GM23338 (cell line): ENCODE data around the gene SLC28A1. TPM values are rescaled to one million over a fixed set of nuclear protein-coding genes. Genes with fewer than 3 reads are reported as not detected.

Source experiments
- ATAC-seq: fragments of 200-7000 bp; cut with Tn5 transposase; 3 replicates; pipeline ENCODE4 v1.9.1; 2020
- DNase-seq: peaks from one replicate; pipeline ENCODE4 v3.0.0-alpha.2; 2015; ENCODE audit warnings: low spot score
- H2AFZ ChIP-seq: fragments of 200-600 bp; sonication (generic); 2 replicates; pipeline ENCODE4 v1.8.0; 2016; ENCODE audit warnings: antibody characterized with exemption, mild to moderate bottlenecking, moderate library complexity
- H3F3A ChIP-seq: fragments of 200-600 bp; sonication (generic); replicated peaks from 2 replicates; pipeline ENCODE4 v1.8.0; 2017; ENCODE audit warnings: antibody characterized with exemption, mixed run types, low read depth
- H3K27ac ChIP-seq: fragments of 200-600 bp; sonication (generic); 2 replicates; pipeline ENCODE4 v1.6.1; 2016; ENCODE audit warnings: low read depth
- H3K27me3 ChIP-seq: fragments of 200-600 bp; sonication (generic); 2 replicates; pipeline ENCODE4 v1.8.0; 2016; ENCODE audit warnings: mild to moderate bottlenecking, mixed run types, moderate library complexity; ENCODE audit not compliant: insufficient read depth
- H3K36me3 ChIP-seq: fragments of 200-600 bp; sonication (generic); 2 replicates; pipeline ENCODE4 v1.8.0; 2016; ENCODE audit warnings: mild to moderate bottlenecking; ENCODE audit not compliant: insufficient read depth
- H3K4me1 ChIP-seq: fragments of 200-600 bp; sonication (generic); 2 replicates; pipeline ENCODE4 v1.8.0; 2016; ENCODE audit warnings: mild to moderate bottlenecking, moderate library complexity; ENCODE audit not compliant: insufficient read depth
- H3K4me2 ChIP-seq: fragments of 200-600 bp; sonication (generic); 2 replicates; pipeline ENCODE4 v1.7.1; 2017; ENCODE audit warnings: mixed run types
- H3K4me3 ChIP-seq: fragments of 200-600 bp; sonication (generic); 2 replicates; pipeline ENCODE4 v1.6.1; 2016; ENCODE audit warnings: mixed run types
- H3K79me2 ChIP-seq: fragments of 200-600 bp; sonication (generic); replicated peaks from 2 replicates; pipeline ENCODE4 v1.8.0; 2017; ENCODE audit warnings: mild to moderate bottlenecking; ENCODE audit not compliant: insufficient read depth
- H3K9me2 ChIP-seq: fragments of 200-600 bp; sonication (generic); 2 replicates; pipeline ENCODE4 v1.8.0; 2017; ENCODE audit not compliant: insufficient read depth
- H4K20me1 ChIP-seq: fragments of 200-600 bp; sonication (generic); replicated peaks from 2 replicates; pipeline ENCODE4 v1.8.0; 2017; ENCODE audit warnings: mild to moderate bottlenecking; ENCODE audit not compliant: insufficient read depth
- H3K27ac Mint-ChIP-seq: 2 replicates; pipeline ENCODE4 v1.8.0; 2020; ENCODE audit warnings: inconsistent platforms, mild to moderate bottlenecking, moderate library complexity, mixed read lengths
- H3K27me3 Mint-ChIP-seq: 3 replicates; pipeline ENCODE4 v1.8.0; 2022; ENCODE audit warnings: low read depth, mild to moderate bottlenecking, moderate library complexity, mixed read lengths, inconsistent platforms; ENCODE audit not compliant: insufficient read depth, poor library complexity
- H3K36me3 Mint-ChIP-seq: 3 replicates; pipeline ENCODE4 v1.8.0; 2021; ENCODE audit warnings: low read depth, mild to moderate bottlenecking, inconsistent platforms, moderate library complexity, mixed read lengths
- H3K4me1 Mint-ChIP-seq: 3 replicates; pipeline ENCODE4 v1.8.0; 2020; ENCODE audit warnings: mild to moderate bottlenecking, inconsistent platforms, mixed read lengths
- H3K4me3 Mint-ChIP-seq: 3 replicates; pipeline ENCODE4 v1.8.0; 2021; ENCODE audit warnings: moderate library complexity, mild to moderate bottlenecking, inconsistent platforms, mixed read lengths
- H3K9me3 Mint-ChIP-seq: 3 replicates; pipeline ENCODE4 v1.8.0; 2020; ENCODE audit warnings: moderate library complexity, mild to moderate bottlenecking, inconsistent platforms, mixed read lengths
- CREB1 ChIP-seq: fragments of 250-450 bp; sonication (Bioruptor Pico); IDR thresholded peaks from 2 replicates; pipeline ENCODE4 v1.5.0; 2020; ENCODE audit warnings: low read depth, mild to moderate bottlenecking, moderate library complexity
- EZH2 ChIP-seq: fragments of 200-600 bp; sonication (generic); IDR thresholded peaks from one replicate; pipeline ENCODE4 v1.8.0; 2017; ENCODE audit warnings: antibody characterized with exemption, mild to moderate bottlenecking, low read depth; ENCODE audit not compliant: unreplicated experiment
- POLR2AphosphoS5 ChIP-seq: IDR thresholded peaks from 2 replicates; pipeline ENCODE4 v1.6.1; 2016; ENCODE audit warnings: antibody characterized with exemption, low read depth
- REST ChIP-seq: IDR thresholded peaks from one replicate; pipeline ENCODE4 v1.6.1; 2018; ENCODE audit warnings: antibody characterized with exemption; ENCODE audit not compliant: unreplicated experiment
- STAT1 ChIP-seq: IDR thresholded peaks from one replicate; pipeline ENCODE4 v1.6.1; 2016; ENCODE audit warnings: antibody characterized with exemption; ENCODE audit not compliant: unreplicated experiment
- ZNF114 ChIP-seq: fragments of 250-450 bp; sonication (Bioruptor Pico); IDR thresholded peaks from 2 replicates; pipeline ENCODE4 v1.5.0; 2020; ENCODE audit warnings: mild to moderate bottlenecking, moderate library complexity
- ZNF331 ChIP-seq: fragments of 250-450 bp; sonication (Bioruptor Pico); IDR thresholded peaks from 2 replicates; pipeline ENCODE4 v1.5.0; 2020; ENCODE audit warnings: low read depth, mild to moderate bottlenecking, moderate library complexity
- polyA plus RNA-seq: library from polyadenylated mRNA; unstranded; fragments of >200 nt; fragmentation: Nextera tagmentation; extraction: Ambion mirVana; gene quantifications from 2 replicates; pipeline ENCODE4 v1.2.1, GENCODE V29; 2016
- total RNA-seq: library from RNA; depleted of rRNA; stranded (reverse); fragments of >200 nt; shearing (Covaris generic); gene quantifications from 2 replicates; pipeline ENCODE4 v1.2.3, GENCODE V29; 2014
- TF ChIP-seq, protein P1 (sequence below), 2 experiments: fragments of 200-600 bp in 1 of 2; sonication (generic) in 1 of 2; conservative IDR thresholded peaks; 2 replicates each; pipeline versions ENCODE4 v1.5.1 to v1.6.1; 2016 to 2017; ENCODE audit warnings: antibody characterized with exemption in 2 of 2, low read depth in 2 of 2, mild to moderate bottlenecking in 2 of 2, moderate library complexity in 1 of 2

The SLC28A1 gene
- total and polyA plus RNA-seq, 2 experiments from 2014 or later: not detected

GRCh38 chr15:84880822-84881519 is 3.5 kb upstream of the SLC28A1 start:
- Histone ChIP-seq H3K79me2 (no peaks in the 10 kb centered on the region), H3K4me2 (no peak overlapping the region), H3K4me3 (no peak overlapping the region), H3F3A (no peaks in the 10 kb centered on the region), H2AFZ (no peak overlapping the region), H3K4me1 (no peaks in the 10 kb centered on the region; the same call in 1 of the 2 replicates), H3K27ac (no peak overlapping the region), H4K20me1 (no peaks in the 10 kb centered on the region), H3K9me2 (no peaks in the 10 kb centered on the region), H3K36me3 (no peaks in the 10 kb centered on the region), H3K27me3 (no peaks in the 10 kb centered on the region)
- no peaks in the 10 kb centered on the region for H3K9me3 Mint-ChIP-seq
- TF ChIP-seq EZH2: no peak
- TF ChIP-seq ZNF114: no peak
- no peak for TF ChIP-seq POLR2AphosphoS5
- TF ChIP-seq CREB1: no peak
- no peak for TF ChIP-seq ZNF331 (CRISPR knock-in tag)
- TF ChIP-seq, protein P1, sequence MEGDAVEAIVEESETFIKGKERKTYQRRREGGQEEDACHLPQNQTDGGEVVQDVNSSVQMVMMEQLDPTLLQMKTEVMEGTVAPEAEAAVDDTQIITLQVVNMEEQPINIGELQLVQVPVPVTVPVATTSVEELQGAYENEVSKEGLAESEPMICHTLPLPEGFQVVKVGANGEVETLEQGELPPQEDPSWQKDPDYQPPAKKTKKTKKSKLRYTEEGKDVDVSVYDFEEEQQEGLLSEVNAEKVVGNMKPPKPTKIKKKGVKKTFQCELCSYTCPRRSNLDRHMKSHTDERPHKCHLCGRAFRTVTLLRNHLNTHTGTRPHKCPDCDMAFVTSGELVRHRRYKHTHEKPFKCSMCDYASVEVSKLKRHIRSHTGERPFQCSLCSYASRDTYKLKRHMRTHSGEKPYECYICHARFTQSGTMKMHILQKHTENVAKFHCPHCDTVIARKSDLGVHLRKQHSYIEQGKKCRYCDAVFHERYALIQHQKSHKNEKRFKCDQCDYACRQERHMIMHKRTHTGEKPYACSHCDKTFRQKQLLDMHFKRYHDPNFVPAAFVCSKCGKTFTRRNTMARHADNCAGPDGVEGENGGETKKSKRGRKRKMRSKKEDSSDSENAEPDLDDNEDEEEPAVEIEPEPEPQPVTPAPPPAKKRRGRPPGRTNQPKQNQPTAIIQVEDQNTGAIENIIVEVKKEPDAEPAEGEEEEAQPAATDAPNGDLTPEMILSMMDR (conservative IDR thresholded peaks at IDR 0.05; ENCODE audit: low read depth in 2 of 2): no peak
- DNase-seq: no peak
- no peak overlapping the region for H3K4me3 Mint-ChIP-seq
- H3K36me3 Mint-ChIP-seq: no peaks in the 10 kb centered on the region
- H3K27me3 Mint-ChIP-seq: peaks cover 6% of the 10 kb centered on the region
- no peak overlapping the region for H3K27ac Mint-ChIP-seq
- no peak for ATAC-seq
- H3K4me1 Mint-ChIP-seq: peaks cover 10% of the 10 kb centered on the region

DNA sequence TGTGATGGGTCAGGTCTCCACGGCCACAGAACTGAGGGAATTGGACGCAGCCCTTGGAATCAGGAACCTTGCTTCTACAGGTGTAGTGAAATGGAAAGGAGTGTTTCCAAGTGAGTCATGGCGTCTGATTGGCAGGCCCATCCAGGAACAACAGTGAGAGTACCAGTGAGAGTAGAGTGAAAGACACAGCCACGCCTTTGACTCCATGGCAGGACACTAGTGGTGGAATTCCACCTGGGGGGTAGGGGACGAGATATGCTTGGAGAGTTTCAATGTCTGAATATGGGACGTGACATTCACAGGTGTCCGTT is 3.0 kb upstream of the SLC28A1 start:
- Histone ChIP-seq H3K9me2 (no peaks in the 10 kb centered on the region), H4K20me1 (no peaks in the 10 kb centered on the region), H3K4me2 (no peak overlapping the region), H3K27ac (no peak overlapping the region), H3K36me3 (no peaks in the 10 kb centered on the region), H3K4me3 (no peak overlapping the region), H3F3A (no peaks in the 10 kb centered on the region), H3K4me1 (no peaks in the 10 kb centered on the region; the same call in 1 of the 2 replicates), H3K27me3 (no peaks in the 10 kb centered on the region), H2AFZ (no peak overlapping the region), H3K79me2 (no peaks in the 10 kb centered on the region)
- H3K36me3 Mint-ChIP-seq: no peaks in the 10 kb centered on the region
- H3K27me3 Mint-ChIP-seq: peaks cover 6% of the 10 kb centered on the region
- ATAC-seq (no peak), DNase-seq (no peak)
- H3K9me3 Mint-ChIP-seq: no peaks in the 10 kb centered on the region
- peaks cover 10% of the 10 kb centered on the region for H3K4me1 Mint-ChIP-seq
- H3K4me3 Mint-ChIP-seq: no peak overlapping the region
- no peak overlapping the region for H3K27ac Mint-ChIP-seq
- TF ChIP-seq ZNF114: no peak
- TF ChIP-seq, protein P1 (conservative IDR thresholded peaks at IDR 0.05; ENCODE audit: low read depth in 2 of 2): no peak
- no peak for TF ChIP-seq STAT1
- no peak for TF ChIP-seq REST
